ENCODE results near the gene FBXO41.

FBXO41 gene

GRCh38 chr2:73284296-73285158 lies at the start of gene FBXO41:
Gene FBXO41 (minus strand): TSS chr2:73284478. CDS start chr2:73269630, 14,848 bp downstream.
- peak; percentile 70 to 78 for DNase-seq (ENCODE audit: low read depth in 2 of 2)

- no peak for DNase-seq (ENCODE audit: low read depth in 2 of 2)
Measured at GRCh38 chr2:73334045-73334444, 49.8 kb upstream of the FBXO41 start.

GRCh38 chr2:73333564-73333963 lies 49.3 kb upstream of the FBXO41 start:
- no peak for DNase-seq (ENCODE audit: low read depth in 2 of 2)

GRCh38 chr2:73324126-73324725 lies 39.9 kb upstream of the FBXO41 start:
- DNase-seq (ENCODE audit: low read depth in 2 of 2), result no peak

- no peak for DNase-seq (ENCODE audit: low read depth in 2 of 2)
Measured at GRCh38 chr2:73323551-73323950, 39.3 kb upstream of the FBXO41 start.

- DNase-seq (ENCODE audit: low read depth in 2 of 2), result no peak
Measured at GRCh38 chr2:73314441-73314840, 30.2 kb upstream of the FBXO41 start.

- DNase-seq (ENCODE audit: low read depth in 2 of 2), result no peak
Measured at GRCh38 chr2:73307720-73308119, 23.4 kb upstream of the FBXO41 start.

- no peak for DNase-seq (ENCODE audit: low read depth in 2 of 2)
Measured at GRCh38 chr2:73301636-73302035, 17.4 kb upstream of the FBXO41 start.

GRCh38 chr2:73300926-73301325 lies 16.6 kb upstream of the FBXO41 start:
- DNase-seq (ENCODE audit: low read depth in 2 of 2), result no peak

- DNase-seq (ENCODE audit: low read depth in 2 of 2), result no peak
Measured at GRCh38 chr2:73297586-73297985, 13.3 kb upstream of the FBXO41 start.

- no peak for DNase-seq (ENCODE audit: low read depth in 2 of 2)
Measured at GRCh38 chr2:73297151-73297559, 12.9 kb upstream of the FBXO41 start.

GRCh38 chr2:73295751-73296400 lies 11.6 kb upstream of the FBXO41 start:
- no peak for DNase-seq (ENCODE audit: low read depth in 2 of 2)

GRCh38 chr2:73294239-73294638 lies 10.0 kb upstream of the FBXO41 start:
- no peak for DNase-seq (ENCODE audit: low read depth in 2 of 2)

- DNase-seq (ENCODE audit: low read depth in 2 of 2), result peak; percentile 79 to 84
Measured at GRCh38 chr2:73293534-73294171, 9.4 kb upstream of the FBXO41 start, which contains the start of gene EGR4. Gene EGR4 (minus strand): TSS chr2:73293548. CDS start chr2:73293317, 231 bp downstream.

- no peak for DNase-seq (ENCODE audit: low read depth in 2 of 2)
Measured at GRCh38 chr2:73292906-73293533, 8.7 kb upstream of the FBXO41 start.

- no peak for DNase-seq (ENCODE audit: low read depth in 2 of 2)
Measured at GRCh38 chr2:73292316-73292905, 8.1 kb upstream of the FBXO41 start.

GRCh38 chr2:73291461-73292315 lies 7.4 kb upstream of the FBXO41 start:
- no peak for DNase-seq (ENCODE audit: low read depth in 2 of 2)

- DNase-seq (ENCODE audit: low read depth in 2 of 2), result peak; percentile 35 to 49
Measured at GRCh38 chr2:73291093-73291460, 6.8 kb upstream of the FBXO41 start.

GRCh38 chr2:73290049-73290839 lies 6.0 kb upstream of the FBXO41 start:
- peak in 1 of 2 donors; percentile 28 for DNase-seq (ENCODE audit: low read depth in 2 of 2)
